Measurements from ENCODE around the gene PALD1.

Gene PALD1

GRCh38 chr10:70534281-70534680 is 55.7 kb downstream of the PALD1 start:
- H3K9me3 ChIP-seq (replicated peaks; ENCODE audit: low read length): no peaks in the 10 kb centered on the region
- no peak overlapping the region for H3K4me3 ChIP-seq (ENCODE audit: low read length)
- peaks cover 18% of the 10 kb centered on the region for H3K27me3 ChIP-seq (ENCODE audit: control insufficient read depth, insufficient read depth, low read length)
- H3K4me1 ChIP-seq (ENCODE audit: control insufficient read depth, insufficient read depth, low read length): no peaks in the 10 kb centered on the region
- no peaks in the 10 kb centered on the region for H3K36me3 ChIP-seq (ENCODE audit: insufficient read depth, low read length)
- H3K4me2 ChIP-seq (ENCODE audit: low read length): no peak overlapping the region
- no peak overlapping the region for H3K9ac ChIP-seq (ENCODE audit: low read depth, low read length)

GRCh38 chr10:70535001-70535400 is 56.4 kb downstream of the PALD1 start:
- Histone ChIP-seq H3K4me2 (ENCODE audit: low read length) (no peak overlapping the region), H3K4me1 (ENCODE audit: control insufficient read depth, insufficient read depth, low read length) (no peaks in the 10 kb centered on the region)

GRCh38 chr10:70535451-70535850 is 56.9 kb downstream of the PALD1 start:
- Histone ChIP-seq H3K9me3 (replicated peaks; ENCODE audit: low read length) (no peaks in the 10 kb centered on the region), H3K4me3 (ENCODE audit: low read length) (no peak overlapping the region), H3K4me1 (ENCODE audit: control insufficient read depth, insufficient read depth, low read length) (no peaks in the 10 kb centered on the region), H3K27me3 (ENCODE audit: control insufficient read depth, insufficient read depth, low read length) (peaks cover 18% of the 10 kb centered on the region), H3K36me3 (ENCODE audit: insufficient read depth, low read length) (no peaks in the 10 kb centered on the region), H3K4me2 (ENCODE audit: low read length) (no peak overlapping the region), H3K9ac (ENCODE audit: low read depth, low read length) (no peak overlapping the region)

More at GRCh38 chr10:70535001-70535400, 56.4 kb downstream of the PALD1 start:
- H3K4me3 ChIP-seq (ENCODE audit: low read length): no peak overlapping the region
- no peak overlapping the region for H3K9ac ChIP-seq (ENCODE audit: low read depth, low read length)
- H3K27me3 ChIP-seq (ENCODE audit: control insufficient read depth, insufficient read depth, low read length): peaks cover 18% of the 10 kb centered on the region
- H3K36me3 ChIP-seq (ENCODE audit: insufficient read depth, low read length): no peaks in the 10 kb centered on the region
- H3K9me3 ChIP-seq (replicated peaks; ENCODE audit: low read length): no peaks in the 10 kb centered on the region

- Histone ChIP-seq H3K9me3 (replicated peaks; ENCODE audit: low read length) (no peaks in the 10 kb centered on the region), H3K4me2 (ENCODE audit: low read length) (no peak overlapping the region), H3K27me3 (ENCODE audit: control insufficient read depth, insufficient read depth, low read length) (peaks cover 22% of the 10 kb centered on the region), H3K36me3 (ENCODE audit: insufficient read depth, low read length) (no peaks in the 10 kb centered on the region), H3K4me1 (ENCODE audit: control insufficient read depth, insufficient read depth, low read length) (no peaks in the 10 kb centered on the region), H3K9ac (ENCODE audit: low read depth, low read length) (no peak overlapping the region), H3K4me3 (ENCODE audit: low read length) (no peak overlapping the region)
Observed at GRCh38 chr10:70536196-70536861, 57.8 kb downstream of the PALD1 start.

DNA sequence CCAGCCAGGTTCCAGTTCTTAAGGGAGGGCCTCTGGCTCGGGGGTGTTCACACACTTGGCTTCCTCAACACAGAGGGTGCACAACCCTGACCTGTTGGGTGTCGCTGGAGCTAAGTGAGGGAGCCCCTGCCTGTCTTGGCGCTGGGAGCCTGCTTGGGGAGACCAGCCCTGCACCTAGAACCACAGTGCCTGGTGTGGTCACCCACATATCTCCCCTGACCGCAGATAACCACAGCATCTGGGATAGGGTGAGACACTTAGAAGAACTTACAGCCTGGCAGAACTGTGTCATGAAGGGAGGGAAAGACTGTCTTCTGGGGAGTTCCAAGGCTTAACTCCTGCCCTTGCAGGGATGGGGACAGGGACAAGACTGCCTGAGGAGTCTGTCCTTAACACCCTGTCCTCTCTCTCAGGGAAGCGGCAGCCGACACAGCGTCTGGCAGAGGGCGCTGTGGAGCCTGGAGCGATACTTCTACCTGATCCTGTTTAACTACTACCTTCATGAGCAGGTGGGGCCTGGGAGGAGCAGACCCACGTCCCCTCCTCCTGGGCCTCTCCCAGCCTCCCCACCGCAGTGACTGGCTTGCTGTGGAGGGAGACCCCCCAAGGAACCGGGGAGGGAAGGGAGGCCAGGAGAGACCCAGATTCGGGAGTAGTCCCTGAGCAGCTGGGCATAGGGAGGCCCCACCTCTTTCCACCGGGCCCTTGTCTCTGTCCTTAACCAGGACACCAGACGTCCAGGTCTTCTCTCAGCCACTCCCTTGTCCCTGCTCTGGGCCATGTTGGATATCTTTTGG is 59.0 kb downstream of the PALD1 start:
- no peaks in the 10 kb centered on the region for H3K9me3 ChIP-seq (replicated peaks; ENCODE audit: low read length)
- peaks cover 30% of the 10 kb centered on the region for H3K27me3 ChIP-seq (ENCODE audit: control insufficient read depth, insufficient read depth, low read length)
- H3K36me3 ChIP-seq (ENCODE audit: insufficient read depth, low read length): no peaks in the 10 kb centered on the region
- no peak overlapping the region for H3K4me3 ChIP-seq (ENCODE audit: low read length)
- H3K4me2 ChIP-seq (ENCODE audit: low read length): no peak overlapping the region
- no peaks in the 10 kb centered on the region for H3K4me1 ChIP-seq (ENCODE audit: control insufficient read depth, insufficient read depth, low read length)
- no peak overlapping the region for H3K9ac ChIP-seq (ENCODE audit: low read depth, low read length)

DNA sequence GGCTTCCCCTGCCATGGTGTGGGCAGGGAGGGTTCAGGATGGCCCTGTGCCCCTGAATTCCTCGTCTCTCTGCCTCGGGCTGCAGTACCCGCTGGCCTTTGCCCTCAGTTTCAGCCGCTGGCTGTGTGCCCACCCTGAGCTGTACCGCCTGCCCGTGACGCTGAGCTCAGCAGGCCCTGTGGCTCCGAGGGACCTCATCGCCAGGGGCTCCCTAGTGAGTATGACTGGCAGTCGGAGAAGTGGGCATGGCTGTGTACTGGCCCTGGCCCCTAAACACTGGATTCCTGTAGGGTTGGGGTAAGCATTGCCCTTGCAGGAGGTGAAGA is 59.6 kb downstream of the PALD1 start:
- Histone ChIP-seq H3K9me3 (replicated peaks; ENCODE audit: low read length) (no peaks in the 10 kb centered on the region), H3K4me3 (ENCODE audit: low read length) (no peak overlapping the region), H3K4me1 (ENCODE audit: control insufficient read depth, insufficient read depth, low read length) (no peaks in the 10 kb centered on the region), H3K9ac (ENCODE audit: low read depth, low read length) (no peak overlapping the region), H3K36me3 (ENCODE audit: insufficient read depth, low read length) (no peaks in the 10 kb centered on the region), H3K27me3 (ENCODE audit: control insufficient read depth, insufficient read depth, low read length) (peaks cover 32% of the 10 kb centered on the region), H3K4me2 (ENCODE audit: low read length) (no peak overlapping the region)

- no peak overlapping the region for H3K9ac ChIP-seq (ENCODE audit: low read depth, low read length)
- no peaks in the 10 kb centered on the region for H3K4me1 ChIP-seq (ENCODE audit: control insufficient read depth, insufficient read depth, low read length)
- no peaks in the 10 kb centered on the region for H3K9me3 ChIP-seq (replicated peaks; ENCODE audit: low read length)
- no peak overlapping the region for H3K4me2 ChIP-seq (ENCODE audit: low read length)
- H3K36me3 ChIP-seq (ENCODE audit: insufficient read depth, low read length): no peaks in the 10 kb centered on the region
- H3K4me3 ChIP-seq (ENCODE audit: low read length): no peak overlapping the region
- peaks cover 38% of the 10 kb centered on the region for H3K27me3 ChIP-seq (ENCODE audit: control insufficient read depth, insufficient read depth, low read length)
Observed at GRCh38 chr10:70538731-70539338, 60.3 kb downstream of the PALD1 start.

- peaks cover 44% of the 10 kb centered on the region for H3K27me3 ChIP-seq (ENCODE audit: control insufficient read depth, insufficient read depth, low read length)
- no peaks in the 10 kb centered on the region for H3K4me1 ChIP-seq (ENCODE audit: control insufficient read depth, insufficient read depth, low read length)
- no peak overlapping the region for H3K4me2 ChIP-seq (ENCODE audit: low read length)
- no peaks in the 10 kb centered on the region for H3K9me3 ChIP-seq (replicated peaks; ENCODE audit: low read length)
- no peak overlapping the region for H3K9ac ChIP-seq (ENCODE audit: low read depth, low read length)
- H3K36me3 ChIP-seq (ENCODE audit: insufficient read depth, low read length): no peaks in the 10 kb centered on the region
- no peak overlapping the region for H3K4me3 ChIP-seq (ENCODE audit: low read length)
Observed at GRCh38 chr10:70539471-70539870, 60.9 kb downstream of the PALD1 start.

DNA sequence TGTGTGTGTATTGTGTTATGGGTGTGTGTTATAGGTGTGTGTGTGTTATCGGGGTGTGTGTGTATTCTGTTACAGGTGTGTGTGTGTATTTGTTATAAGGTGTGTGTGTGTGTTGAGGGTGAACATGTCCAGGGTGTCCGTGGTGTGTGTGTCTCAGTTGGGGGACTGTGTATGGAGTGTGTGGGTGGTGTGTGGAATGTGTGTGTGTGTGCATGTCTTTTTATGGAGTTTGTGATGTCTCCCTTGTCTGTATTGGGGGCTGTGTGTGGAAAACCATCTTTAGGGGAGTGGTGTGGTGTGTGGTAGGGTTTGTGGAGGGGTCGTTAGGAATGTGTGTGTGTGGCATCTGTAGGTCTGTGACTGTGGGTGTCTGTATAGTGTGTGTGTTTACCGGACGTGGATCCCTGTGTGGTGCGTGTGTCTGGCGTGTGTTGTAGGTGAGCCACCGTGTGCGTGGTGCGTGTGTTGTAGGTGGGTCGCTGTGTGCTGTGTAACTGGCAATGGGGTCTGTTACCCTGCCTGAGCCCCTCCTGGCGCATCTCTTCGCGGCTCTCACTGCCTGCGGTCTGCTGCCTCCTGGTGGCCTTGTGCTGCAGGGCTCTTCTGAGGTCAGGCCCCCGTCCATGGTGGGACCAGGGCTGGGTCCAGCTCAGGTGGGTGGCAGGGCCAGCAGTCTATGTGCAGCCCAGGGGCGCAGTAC is 61.7 kb downstream of the PALD1 start:
- Histone ChIP-seq H3K27me3 (ENCODE audit: control insufficient read depth, insufficient read depth, low read length) (peaks cover 46% of the 10 kb centered on the region), H3K4me2 (ENCODE audit: low read length) (no peak overlapping the region), H3K36me3 (ENCODE audit: insufficient read depth, low read length) (no peaks in the 10 kb centered on the region), H3K9me3 (replicated peaks; ENCODE audit: low read length) (no peaks in the 10 kb centered on the region), H3K4me3 (ENCODE audit: low read length) (no peak overlapping the region), H3K4me1 (ENCODE audit: control insufficient read depth, insufficient read depth, low read length) (no peaks in the 10 kb centered on the region), H3K9ac (ENCODE audit: low read depth, low read length) (no peak overlapping the region)

DNA sequence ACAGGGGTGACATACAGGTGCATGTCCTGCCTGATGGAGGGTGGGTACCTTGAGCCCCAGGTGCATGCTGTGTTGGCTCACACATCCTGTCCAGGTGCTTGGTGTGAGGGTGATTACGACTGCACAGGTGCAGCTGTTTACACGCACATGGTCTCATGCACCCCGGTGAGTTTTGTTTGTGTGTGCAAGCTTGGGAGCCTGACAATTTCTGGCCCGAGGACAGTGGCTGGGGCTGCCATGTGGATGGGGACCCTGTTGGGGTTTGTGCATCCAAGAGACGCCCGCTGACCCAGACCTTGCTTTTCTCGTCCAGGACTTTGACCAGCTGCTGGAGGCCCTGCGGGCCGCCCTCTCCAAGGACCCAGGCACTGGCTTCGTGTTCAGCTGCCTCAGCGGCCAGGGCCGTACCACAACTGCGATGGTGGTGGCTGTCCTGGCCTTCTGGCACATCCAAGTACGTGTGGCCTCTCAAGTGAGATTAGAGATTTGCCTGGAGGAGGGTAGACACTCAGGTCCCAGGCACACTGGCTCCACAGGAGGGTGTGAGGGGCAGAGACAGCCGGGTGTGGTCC is 62.3 kb downstream of the PALD1 start:
- no peaks in the 10 kb centered on the region for H3K9me3 ChIP-seq (replicated peaks; ENCODE audit: low read length)
- no peak overlapping the region for H3K4me2 ChIP-seq (ENCODE audit: low read length)
- peaks cover 46% of the 10 kb centered on the region for H3K27me3 ChIP-seq (ENCODE audit: control insufficient read depth, insufficient read depth, low read length)
- H3K4me3 ChIP-seq (ENCODE audit: low read length): no peak overlapping the region
- H3K9ac ChIP-seq (ENCODE audit: low read depth, low read length): no peak overlapping the region
- H3K4me1 ChIP-seq (ENCODE audit: control insufficient read depth, insufficient read depth, low read length): no peaks in the 10 kb centered on the region
- no peaks in the 10 kb centered on the region for H3K36me3 ChIP-seq (ENCODE audit: insufficient read depth, low read length)
